Testis (tissue), 3 donors: ENCODE data around the gene KMO. TPM values are rescaled to one million over a fixed set of nuclear protein-coding genes. Genes with fewer than 3 reads are reported as not detected.
A peak's percentile ranks its signal among the peaks of the same experiment; 100 is the strongest.

Source experiments
- DNase-seq: peaks from one replicate; pipeline ENCODE4 v3.0.0-alpha.2; 2019
- H3K27ac ChIP-seq, 2 donors: fragments of 200-600 bp; sonication (generic); one replicate each; pipeline ENCODE4 v1.5.1; 2019
- H3K27me3 ChIP-seq: fragments of 200-600 bp; sonication (generic); one replicate; pipeline ENCODE4 v1.5.1; 2019
- H3K36me3 ChIP-seq: fragments of 200-600 bp; sonication (generic); one replicate; pipeline ENCODE4 v1.5.1; 2017; ENCODE audit warnings: low read depth; ENCODE audit errors: missing control alignments
- H3K4me1 ChIP-seq: fragments of 200-600 bp; sonication (generic); one replicate; pipeline ENCODE4 v1.5.1; 2019
- H3K4me3 ChIP-seq, 2 donors: fragments of 200-600 bp; sonication (generic); one replicate each; pipeline ENCODE4 v1.5.1; 2017 to 2019
- H3K9me3 ChIP-seq: fragments of 200-600 bp; sonication (generic); one replicate; pipeline ENCODE4 v1.5.1; 2017
- POLR2A ChIP-seq: fragments of 450-650 bp; IDR thresholded peaks from one replicate; pipeline ENCODE4 v1.6.1; 2017; ENCODE audit warnings: antibody characterized with exemption, mild to moderate bottlenecking, moderate library complexity
- WGBS, 2 donors: methylation state at CpG; one replicate each; pipeline ENCODE4 v1.1.5; 2018; 5-methylcytosine and 5-hydroxymethylcytosine counted together
- intact Hi-C: fragments of 100-400 bp; cut with DNase I; formaldehyde crosslinking; loops from one replicate; pipeline ENCODE4 v1.15.1; 2023; ENCODE audit warnings: low total_unique reads
- polyA plus RNA-seq: library from polyadenylated mRNA; stranded (reverse); fragments of 350-450 nt; fragmentation: Illumina TruSeq; extraction: RNeasy Lipid Tissue Mini Kit (QIAGEN cat#74804); gene quantifications from one replicate; pipeline ENCODE4 v1.2.3, GENCODE V29; 2014; ENCODE audit warnings: low read depth, low replicate concordance; ENCODE audit not compliant: insufficient read depth
- total RNA-seq, 2 donors: library from RNA; depleted of rRNA; stranded (reverse); fragments of >200 nt; gene quantifications; one replicate each; pipeline ENCODE4 v1.2.3, GENCODE V29; 2016
- TF ChIP-seq, protein P1 (sequence below), 3 experiments: fragments of 450-650 bp in 2 of 3; fragments of 200-600 bp in 1 of 3; sonication (generic) in 1 of 3; IDR thresholded peaks; one replicate each; pipeline ENCODE4 v1.5.1; 2016 to 2019; ENCODE audit warnings: antibody characterized with exemption in 3 of 3, mild to moderate bottlenecking in 2 of 3, moderate library complexity in 1 of 3

Gene KMO
- total and polyA plus RNA-seq, 3 donors from 2014 or later, result 0.39 to 1.5 (median 0.99) TPM

GRCh38 chr1:241525026-241525425, 7.2 kb upstream of the KMO start:
- WGBS, 2 donors, result 84 to 86% methylated on average over 3 of the region's 3 CpGs
- H3K36me3 ChIP-seq, result no peaks in the 10 kb centered on the region
- H3K27ac ChIP-seq, result no peak overlapping the region
- no peaks in the 10 kb centered on the region for H3K9me3 ChIP-seq
- intact Hi-C loops, result no loop called here
- H3K27me3 ChIP-seq, result no peaks in the 10 kb centered on the region
- no peak for DNase-seq
- TF ChIP-seq, protein P1, sequence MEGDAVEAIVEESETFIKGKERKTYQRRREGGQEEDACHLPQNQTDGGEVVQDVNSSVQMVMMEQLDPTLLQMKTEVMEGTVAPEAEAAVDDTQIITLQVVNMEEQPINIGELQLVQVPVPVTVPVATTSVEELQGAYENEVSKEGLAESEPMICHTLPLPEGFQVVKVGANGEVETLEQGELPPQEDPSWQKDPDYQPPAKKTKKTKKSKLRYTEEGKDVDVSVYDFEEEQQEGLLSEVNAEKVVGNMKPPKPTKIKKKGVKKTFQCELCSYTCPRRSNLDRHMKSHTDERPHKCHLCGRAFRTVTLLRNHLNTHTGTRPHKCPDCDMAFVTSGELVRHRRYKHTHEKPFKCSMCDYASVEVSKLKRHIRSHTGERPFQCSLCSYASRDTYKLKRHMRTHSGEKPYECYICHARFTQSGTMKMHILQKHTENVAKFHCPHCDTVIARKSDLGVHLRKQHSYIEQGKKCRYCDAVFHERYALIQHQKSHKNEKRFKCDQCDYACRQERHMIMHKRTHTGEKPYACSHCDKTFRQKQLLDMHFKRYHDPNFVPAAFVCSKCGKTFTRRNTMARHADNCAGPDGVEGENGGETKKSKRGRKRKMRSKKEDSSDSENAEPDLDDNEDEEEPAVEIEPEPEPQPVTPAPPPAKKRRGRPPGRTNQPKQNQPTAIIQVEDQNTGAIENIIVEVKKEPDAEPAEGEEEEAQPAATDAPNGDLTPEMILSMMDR (IDR thresholded peaks at IDR 0.05), result no peak
- TF ChIP-seq POLR2A, result no peak
- H3K4me1 ChIP-seq, result no peaks in the 10 kb centered on the region
- H3K4me3 ChIP-seq, result no peak overlapping the region

DNA sequence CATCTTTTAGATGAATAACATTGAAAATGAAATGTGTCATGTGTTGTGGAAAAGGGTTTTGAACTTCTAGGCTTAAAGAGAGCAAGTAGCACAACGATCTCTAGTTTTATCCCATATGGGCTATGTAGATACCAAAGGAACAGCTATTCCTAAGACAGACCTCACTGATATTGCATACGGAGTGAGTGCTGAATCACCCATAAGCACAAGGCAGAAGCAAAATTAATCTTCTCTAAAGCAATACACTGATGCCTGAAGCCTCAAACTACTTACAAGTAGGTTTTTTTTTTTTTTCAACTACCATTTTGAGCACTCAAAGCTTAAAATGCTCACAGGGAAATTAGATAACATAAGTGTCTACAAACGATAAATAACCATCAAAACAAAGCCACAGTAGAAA, 5.0 kb upstream of the KMO start:
- TF ChIP-seq, protein P1 (IDR thresholded peaks at IDR 0.05), result no peak
- TF ChIP-seq POLR2A, result no peak
- intact Hi-C loops, result no loop called here
- no peaks in the 10 kb centered on the region for H3K4me1 ChIP-seq
- H3K9me3 ChIP-seq, result no peaks in the 10 kb centered on the region
- H3K27me3 ChIP-seq, result no peaks in the 10 kb centered on the region
- WGBS, 2 donors, result 82 to 86% methylated on average over 3 of the region's 3 CpGs
- H3K4me3 ChIP-seq, result no peak overlapping the region
- no peaks in the 10 kb centered on the region for H3K36me3 ChIP-seq
- H3K27ac ChIP-seq, result no peak overlapping the region
- no peak for DNase-seq

GRCh38 chr1:241531195-241532161, 700 bp upstream of the KMO start:
- H3K27ac ChIP-seq, result no peak overlapping the region
- intact Hi-C loops, result no loop called here

DNA sequence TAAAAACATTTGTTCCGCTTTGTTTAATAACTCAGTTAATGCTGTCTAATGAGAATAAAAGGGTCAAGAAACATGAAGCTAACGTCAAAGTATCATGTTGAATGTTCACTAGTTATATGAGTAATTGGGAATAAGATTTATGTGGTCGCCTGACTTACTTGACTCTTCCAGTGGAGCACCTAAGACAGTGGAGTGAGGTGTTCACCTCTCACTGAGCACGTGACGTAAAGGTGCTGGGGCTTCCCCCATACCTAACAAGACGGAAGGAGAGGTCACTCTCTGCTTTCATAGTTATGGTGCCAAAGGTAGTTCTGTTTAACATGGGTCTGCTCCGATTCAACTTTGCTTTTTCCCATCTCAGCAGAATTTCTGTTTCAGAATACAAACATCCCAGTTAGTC, 686 bp downstream of the KMO start:
- no peak for TF ChIP-seq POLR2A
- TF ChIP-seq, protein P1 (IDR thresholded peaks at IDR 0.05), result no peak
- H3K27me3 ChIP-seq, result no peaks in the 10 kb centered on the region
- DNase-seq, result no peak
- H3K27ac ChIP-seq, result no peak overlapping the region
- no peaks in the 10 kb centered on the region for H3K4me1 ChIP-seq
- H3K9me3 ChIP-seq, result no peaks in the 10 kb centered on the region
- no peak overlapping the region for H3K4me3 ChIP-seq
- intact Hi-C loops, result no loop called here
- WGBS, 2 donors, result 86 to 93% methylated on average over 7 of the region's 7 CpGs
- H3K36me3 ChIP-seq, result no peaks in the 10 kb centered on the region

More at GRCh38 chr1:241531195-241532161, 700 bp upstream of the KMO start:
- DNase-seq, result no peak
- no peak for TF ChIP-seq POLR2A
- TF ChIP-seq, protein P1 (IDR thresholded peaks at IDR 0.05), result peak; percentile 24 to 69 (median 31)
- Histone ChIP-seq H3K4me3 (peak overlapping the region; percentile 2 to 40), H3K4me1 (no peaks in the 10 kb centered on the region), H3K27me3 (no peaks in the 10 kb centered on the region), H3K36me3 (no peaks in the 10 kb centered on the region), H3K9me3 (no peaks in the 10 kb centered on the region)
- 24 to 28% methylated on average over 11 of the region's 11 CpGs for WGBS, 2 donors
